Stimulated activated CD4-positive, alpha-beta T cell treated with anti-CD3 and anti-CD28 coated beads, Interleukin-1b, Interleukin-23, amount 100 ng/mL, for 24 hours (primary cell): ENCODE results near the gene CDK5.

Experiments used
- DNase-seq, 4 experiments: peaks; one replicate each; pipeline ENCODE4 v3.0.0-alpha.2; 2020; ENCODE audit warnings: low read depth in 4 of 4, low spot score in 1 of 4

The CDK5 gene

DNA sequence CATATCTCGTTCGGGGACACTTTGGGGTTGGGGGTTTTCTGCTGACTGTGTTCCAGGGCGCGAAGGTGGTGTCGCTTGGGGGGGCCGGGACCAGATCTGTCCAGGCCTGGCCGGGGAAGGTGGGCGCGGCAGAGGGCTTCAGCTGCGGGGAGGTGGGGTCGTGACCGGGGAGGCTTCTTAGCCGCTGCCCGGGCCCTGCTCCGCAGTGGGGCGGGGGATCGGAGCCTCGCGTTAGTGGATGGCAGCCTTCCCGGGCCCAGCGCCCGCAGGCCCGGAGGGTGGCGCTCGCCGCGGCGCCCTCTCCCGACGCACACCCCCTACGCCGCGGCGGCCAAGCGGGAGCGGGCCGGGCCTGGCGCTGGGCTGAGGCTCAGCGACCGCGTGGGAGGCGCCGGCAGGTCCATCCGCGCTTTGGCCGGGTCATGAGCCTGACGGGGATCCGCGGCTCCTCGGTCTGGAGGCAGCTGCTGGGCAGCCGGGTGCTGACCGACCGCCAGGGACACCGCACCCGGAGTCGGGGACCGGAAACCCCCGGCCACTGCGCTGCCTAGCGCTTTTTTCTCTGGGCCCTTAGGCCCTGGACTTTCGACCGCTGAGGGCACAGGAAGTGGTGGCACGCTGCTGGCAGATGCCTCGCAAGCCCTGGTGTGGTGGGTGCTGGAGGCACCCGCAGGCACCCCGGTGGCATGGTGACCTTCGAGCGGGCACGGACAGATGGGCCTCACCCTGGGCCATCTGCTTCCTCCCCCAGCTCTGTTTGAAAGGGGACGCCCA lies 29.7 kb upstream of the CDK5 start:
- DNase-seq, result no peak

DNA sequence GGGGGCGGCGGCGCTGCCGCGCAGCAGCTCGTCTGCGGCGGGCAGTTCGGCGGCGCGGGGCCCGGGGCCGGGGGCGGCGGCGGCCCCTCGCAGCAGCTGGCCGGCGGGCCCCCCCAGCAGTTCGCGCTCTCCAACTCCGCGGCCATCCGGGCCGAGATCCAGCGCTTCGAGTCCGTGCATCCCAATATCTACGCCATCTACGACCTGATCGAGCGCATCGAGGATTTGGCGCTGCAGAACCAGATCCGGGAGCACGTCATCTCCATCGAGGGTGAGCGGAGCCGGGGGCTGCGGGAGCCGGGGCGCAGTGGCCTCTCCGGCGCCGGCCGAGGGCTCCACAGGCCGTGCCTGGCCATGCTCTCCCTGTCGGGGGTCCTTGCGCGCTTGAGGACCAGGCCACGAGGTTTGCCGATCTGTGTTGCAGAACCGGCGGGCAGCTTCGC lies 29.1 kb upstream of the CDK5 start:
- no peak for DNase-seq

DNA sequence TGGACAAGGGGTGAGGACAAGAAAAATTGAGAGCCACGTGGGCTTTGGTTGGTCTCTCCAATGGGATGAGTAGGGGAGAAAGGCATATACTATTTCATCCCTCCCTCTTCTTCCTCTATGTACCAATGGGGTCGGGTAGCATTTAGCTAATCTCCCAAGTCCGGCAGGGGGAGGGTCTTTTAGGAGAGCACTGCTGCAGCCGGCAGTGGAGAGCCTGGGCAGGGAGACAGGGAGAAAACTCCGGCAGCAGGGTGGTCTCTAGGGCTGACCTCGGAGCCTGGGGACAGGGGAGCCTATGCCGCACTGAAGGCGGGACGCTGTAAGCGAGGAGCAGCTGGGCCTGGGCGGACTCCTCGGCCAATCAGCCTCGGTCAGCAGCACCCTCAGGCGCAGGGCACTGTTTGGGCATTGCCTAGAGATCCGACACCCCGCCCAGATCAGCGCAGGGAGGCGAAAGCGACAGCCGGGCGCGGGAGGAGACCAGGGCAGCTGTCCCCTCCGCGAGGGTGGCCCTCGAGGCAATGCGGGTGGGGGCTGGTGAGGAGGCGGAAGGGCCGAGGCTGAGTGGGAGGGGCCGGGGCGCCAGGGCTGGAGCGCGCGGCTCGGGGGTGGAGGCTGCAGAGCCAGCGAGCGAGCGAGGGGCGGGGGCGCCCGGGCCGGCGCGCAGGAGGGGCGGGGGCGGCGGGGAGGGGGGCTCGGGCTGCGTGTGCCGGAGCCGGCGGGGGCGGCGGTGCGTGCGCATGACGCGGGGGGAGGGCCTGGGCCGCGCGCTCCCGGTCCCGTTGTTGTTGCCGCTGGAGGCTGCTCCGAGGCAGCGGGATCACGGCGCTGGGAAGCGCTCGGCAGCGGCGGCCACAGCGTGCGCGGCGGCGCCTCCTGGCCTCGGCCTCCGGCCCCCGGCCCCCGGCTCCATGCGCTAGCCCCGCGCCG lies 28.3 kb upstream of the CDK5 start, which contains the start of gene AGAP3:
Gene AGAP3, plus strand, starts transcription at position 785 of the 930 bp plus-strand sequence. CDS start 267 bp downstream, outside the sequence.
- DNase-seq, result peak in 3 of 4 experiments; percentile 36 to 53 (median 44)

DNA sequence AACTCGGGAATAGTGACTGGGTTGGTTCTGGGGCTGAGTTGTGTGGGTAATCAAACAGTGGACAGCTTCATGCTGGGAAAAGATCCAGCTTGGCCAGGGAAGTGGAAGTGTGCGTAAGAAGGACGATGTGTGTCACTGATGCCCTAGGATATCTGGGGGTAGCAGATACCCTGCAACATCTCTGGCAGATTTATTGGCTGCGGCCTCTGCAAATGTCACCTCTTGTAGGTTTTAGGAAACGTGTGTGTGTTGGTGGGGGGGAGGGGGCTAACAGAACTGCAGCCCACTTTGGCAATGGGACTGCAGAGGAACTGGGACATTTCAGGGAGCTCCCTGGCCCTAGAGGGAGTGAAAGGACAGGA lies 27.6 kb upstream of the CDK5 start:
- no peak for DNase-seq

DNA sequence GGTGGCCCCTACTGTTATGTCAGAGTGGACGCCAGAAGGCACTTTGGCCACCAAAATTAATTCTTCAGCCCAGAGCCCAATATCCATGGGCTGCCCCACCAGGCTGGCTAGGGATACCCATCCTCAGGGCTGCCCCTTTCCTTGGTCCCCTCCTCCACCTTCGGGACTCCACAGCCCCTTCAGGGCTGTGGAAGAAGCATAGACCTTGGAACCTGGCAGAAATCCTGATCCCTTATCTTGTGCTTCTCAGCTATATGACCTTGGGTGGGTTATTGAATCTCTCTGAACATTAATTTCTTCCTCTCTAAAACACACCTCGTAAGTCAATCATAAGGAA lies 26.1 kb upstream of the CDK5 start:
- DNase-seq, result no peak

DNA sequence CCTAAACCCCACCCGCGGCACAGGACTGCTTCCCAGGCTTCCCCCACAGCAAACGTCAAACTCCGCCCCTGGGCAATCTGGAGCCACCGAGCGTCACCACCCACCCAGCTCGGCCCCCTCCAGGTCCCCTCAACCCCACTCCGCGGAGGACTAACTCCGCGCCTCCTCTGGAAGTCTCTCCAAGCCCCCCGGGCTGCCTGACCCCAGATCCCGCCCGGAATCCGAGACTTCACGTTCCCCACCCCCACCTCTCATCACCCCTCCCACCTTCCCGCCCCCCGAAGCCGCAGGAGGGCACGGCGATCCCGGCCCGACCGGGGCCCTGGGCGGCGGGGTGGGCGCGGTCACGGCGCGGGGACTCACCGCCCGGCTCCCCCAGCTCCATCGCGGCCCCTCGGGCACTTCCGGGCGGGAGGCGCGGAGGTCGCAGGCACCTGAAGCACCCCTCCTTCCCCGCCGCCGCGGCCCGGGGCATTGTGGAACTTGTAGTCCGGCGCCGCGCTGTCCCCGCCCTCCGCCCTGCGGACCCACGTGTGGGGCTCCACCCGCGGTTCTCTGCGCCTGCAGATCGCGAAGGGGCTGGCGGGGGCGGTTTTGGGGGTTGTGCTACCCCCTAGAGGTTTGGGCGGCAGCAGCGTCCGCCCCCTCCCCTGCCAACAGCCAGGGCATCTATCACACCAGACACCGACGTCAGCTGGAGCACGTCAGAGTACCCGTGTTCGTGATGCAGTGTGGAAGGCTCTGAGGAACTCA lies 25.6 kb upstream of the CDK5 start, which contains the start of gene TMUB1:
Gene TMUB1, minus strand, starts transcription at position 423 of the 753 bp plus-strand sequence. CDS start 930 bp downstream, outside the sequence.
- peak in 3 of 4 experiments; percentile 73 to 82 (median 79) for DNase-seq

DNA sequence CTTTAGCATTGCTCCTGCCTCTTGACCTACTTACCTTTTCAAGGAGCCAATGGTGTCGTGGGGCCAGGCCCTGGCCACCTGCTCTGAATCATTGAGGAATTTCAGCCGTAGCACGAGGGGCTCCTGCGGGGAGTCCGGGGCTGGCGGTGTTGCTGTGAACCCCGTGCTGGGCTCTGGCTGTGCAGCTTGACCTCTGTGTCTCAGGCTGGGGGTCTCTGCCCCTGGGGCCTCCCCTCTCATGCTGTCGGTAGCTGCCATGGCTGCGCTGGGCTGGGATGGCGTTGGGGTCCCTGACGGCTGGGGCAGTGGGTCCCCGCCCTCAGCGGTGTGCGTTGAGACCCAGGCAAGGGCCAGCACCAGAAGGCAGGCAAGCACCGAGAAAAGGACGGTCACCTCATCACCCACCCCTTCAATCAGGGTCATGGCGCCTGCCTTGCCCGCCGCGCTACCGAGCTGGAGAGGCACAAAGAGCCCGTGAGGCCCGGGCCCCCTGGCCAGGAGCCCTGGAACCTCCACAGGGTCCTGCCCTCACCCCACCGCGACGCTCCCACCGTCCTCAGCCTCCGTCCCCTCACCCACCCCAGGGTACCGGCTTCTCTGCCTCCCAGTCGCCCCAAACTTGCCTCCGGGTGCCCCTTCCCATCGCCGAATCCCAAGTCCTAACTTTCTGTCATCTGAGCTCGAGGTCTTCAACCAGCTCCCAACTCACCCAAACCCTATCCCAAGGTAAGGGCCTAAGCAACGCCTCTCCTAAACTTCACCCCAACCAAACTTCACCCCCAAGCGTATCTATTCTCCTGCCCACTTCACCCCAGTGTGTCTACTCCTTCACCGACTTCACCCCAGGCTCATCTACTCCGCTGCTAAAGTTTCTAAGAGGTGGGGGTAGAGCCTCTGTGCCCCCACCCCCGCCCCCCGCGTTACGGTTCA lies 24.7 kb upstream of the CDK5 start:
- no peak for DNase-seq

DNA sequence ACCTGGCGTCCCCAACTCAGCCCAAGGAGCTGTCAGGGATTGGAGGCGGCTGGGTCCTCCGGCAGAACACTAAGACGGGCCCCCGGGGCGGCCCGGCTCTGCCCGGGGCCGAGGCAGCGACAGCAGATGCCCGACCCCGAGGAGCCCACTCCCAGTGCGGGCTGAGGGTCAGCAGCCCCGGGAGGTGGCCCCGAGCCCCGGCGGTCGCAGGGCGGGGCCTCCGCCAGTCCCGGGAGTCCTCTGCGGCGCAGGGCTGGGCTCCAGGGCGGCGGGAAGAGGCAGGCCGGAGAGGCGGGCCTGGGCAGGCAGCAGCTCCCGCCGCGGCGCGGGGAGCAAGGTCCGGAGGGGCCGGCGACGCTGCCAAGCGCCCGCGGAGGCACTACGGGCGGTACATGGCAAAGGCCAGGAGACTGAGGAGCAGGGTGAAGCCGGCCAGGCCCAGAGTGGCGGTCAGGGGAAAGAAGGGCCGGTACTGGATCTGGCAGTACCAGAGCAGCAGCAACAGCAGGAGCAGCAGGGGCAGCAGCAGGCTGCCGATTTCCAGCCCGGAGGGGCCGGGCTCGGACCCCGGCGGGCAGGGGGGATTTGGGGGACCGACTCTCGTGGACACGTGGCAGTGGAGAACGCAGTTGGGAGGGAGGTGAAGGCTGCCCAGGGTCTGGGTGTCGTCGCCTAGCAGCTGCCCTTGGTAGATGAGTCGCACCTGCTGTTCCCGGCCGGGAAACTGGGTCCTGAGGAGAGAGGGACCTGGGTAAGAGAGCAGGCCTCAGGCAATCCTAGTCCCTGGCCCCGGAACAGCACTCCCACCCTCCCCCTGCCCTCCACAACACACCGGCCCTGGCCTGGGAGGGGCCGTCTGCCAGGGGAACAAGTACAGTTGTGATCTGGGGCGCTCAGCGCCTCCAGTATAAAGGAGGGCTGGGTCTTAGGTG lies 23.7 kb upstream of the CDK5 start:
- DNase-seq, result no peak

DNA sequence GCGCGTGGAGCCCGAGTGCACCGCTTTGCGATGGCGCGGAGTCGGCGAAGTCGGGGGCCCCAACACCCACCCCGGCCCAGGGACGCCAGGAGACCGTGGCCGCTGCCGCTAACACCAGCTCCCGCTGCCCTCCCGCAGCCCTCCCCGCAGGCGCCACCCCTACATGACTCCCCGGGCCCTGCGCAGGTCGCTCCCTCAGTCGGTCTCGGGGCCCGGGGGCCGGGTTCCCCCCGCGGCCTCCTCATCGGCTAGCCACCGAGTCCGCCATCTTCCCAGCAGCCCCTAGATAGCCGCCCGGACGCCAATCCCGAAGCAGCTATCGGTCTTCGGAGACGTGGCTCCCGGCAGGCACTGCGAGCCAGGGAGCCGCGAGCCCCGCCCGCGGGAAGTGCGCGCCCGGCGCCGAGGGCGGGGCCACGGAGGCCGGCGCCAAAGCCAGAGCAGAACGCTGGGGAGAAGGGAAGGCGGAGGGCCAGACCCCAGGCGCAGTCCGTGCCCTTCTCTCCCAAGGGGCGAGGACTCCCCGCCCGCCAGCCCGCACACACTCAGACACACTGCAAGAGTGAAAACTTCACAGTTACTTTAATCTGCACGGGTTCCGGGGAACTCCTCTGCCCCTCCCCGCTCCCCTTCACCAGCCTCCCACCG lies 22.9 kb upstream of the CDK5 start, which contains the start of gene FASTK:
Gene FASTK, minus strand, starts transcription at position 288 of the 648 bp plus-strand sequence. Its CDS starts 43 bp downstream, at position 245.
- DNase-seq, result peak; percentile 62 to 84 (median 72)

DNA sequence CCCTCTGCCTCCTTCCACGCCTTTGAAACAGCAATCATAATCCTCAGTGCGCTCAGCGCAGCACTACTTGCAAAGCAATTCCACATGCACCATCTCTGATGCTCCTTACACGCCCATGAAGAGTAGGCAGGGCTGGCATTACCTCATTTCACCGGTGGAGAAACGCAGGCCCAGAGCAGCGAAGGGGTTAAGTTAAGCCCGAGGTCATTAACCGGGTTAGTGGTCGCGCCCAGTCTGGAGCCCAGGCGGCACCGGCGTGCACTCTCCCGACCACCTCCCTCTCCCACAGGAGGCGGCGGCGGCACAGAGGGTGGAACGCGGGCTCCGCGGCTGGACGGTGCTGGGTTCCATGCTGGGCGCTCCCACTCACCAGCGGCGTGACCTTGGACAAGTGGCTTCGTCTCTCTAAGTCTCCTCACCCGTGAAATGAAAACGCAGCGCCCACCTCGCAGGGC lies 22.4 kb upstream of the CDK5 start:
- no peak for DNase-seq

DNA sequence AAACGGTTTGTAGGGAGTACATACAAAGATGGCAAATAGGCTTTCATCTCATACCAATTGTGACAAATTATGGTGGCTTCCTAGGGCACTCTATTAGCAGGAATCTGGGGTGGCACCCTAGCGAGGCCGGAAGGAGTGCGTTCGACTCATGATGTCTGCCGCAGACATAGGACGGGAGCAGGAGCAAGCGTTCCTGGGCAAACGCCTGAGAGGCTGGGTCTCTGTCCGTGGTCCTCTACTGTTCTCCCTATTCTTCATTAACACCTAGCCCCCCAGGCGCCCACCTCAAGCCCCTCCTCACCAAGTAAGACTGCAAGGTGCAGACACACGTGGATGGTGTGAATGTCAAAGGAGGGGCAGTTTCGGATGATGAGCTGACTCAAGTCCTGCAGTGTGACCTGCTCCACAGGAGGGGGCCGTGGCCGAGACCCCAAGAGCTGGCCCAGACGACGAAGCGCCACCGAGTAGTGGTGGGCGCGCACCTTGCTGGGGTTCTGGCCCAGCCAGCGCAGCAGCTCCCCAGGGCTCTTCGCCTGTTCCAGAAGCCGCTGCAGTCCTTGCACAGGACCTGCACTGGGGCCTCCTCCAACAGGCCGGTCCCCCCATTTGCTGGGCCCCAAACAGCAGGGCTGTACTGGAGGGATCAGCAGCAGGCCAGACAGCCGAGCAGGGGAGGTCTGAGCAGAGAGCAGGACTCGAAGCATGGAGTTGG lies 21.7 kb upstream of the CDK5 start:
- DNase-seq, result no peak

DNA sequence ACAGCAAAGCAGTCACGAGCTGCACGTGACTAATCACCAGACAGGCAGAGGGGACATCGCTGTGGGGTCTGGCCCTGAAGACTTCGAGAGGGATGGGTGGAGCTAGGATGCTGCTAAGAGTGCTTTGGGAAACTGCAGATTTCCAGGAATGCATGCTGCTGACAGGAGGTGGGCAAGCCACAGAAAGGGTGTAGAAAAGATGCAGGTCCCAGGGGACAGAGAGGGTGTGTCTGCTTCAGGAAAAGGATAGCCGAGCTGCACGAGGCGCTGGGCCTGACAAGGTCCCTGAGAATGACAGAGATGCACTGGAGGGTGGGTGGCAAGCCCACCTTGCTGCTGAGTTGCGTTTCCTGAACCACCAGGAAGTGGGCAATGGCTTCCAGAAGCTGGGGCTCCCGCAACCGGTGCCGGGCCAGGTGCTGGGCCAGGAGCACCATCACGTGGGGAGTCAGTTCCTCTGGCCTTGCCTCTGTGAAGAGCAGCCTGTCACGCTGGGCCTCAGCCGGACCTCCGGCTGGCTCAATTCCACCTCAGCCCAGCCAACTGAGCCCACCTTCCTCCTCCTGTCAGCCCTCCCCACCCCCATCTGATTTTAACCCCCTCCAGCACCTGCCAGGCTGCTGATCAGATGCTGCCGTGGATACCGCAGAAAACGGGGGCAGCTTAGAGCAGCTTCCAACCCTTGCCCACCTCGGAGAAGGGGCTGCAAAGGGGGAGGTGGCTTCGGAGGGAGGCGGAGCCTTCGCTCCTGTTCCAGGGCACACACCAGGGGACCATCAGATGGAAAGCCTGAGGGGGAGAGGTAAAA lies 20.7 kb upstream of the CDK5 start:
- DNase-seq, result no peak

DNA sequence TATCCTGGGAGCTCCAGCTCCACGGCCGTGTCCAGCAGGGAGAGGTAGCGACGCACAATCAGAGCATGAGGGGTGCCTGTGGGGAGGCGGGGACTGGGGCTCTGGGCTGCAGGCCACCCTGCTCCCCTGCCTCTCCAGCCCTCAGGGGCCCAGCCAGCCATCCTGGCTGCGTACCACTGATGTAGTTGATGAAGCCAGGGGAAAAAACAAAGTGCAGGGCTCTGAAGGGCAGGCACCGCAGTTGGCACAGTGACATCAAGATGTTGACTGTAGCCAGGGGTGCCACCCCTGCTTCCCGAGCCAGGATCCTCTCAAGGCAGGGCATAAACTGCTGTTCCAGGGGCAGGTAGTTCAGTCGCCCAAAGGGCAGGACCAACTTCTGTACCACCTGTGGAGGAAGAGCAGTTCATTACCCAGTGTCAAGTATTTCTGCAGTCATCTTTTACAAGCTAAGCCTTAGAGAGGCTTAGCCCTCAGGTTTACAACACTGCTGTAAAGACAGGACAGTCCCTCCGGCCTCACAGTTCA lies 20.1 kb upstream of the CDK5 start:
- no peak for DNase-seq

DNA sequence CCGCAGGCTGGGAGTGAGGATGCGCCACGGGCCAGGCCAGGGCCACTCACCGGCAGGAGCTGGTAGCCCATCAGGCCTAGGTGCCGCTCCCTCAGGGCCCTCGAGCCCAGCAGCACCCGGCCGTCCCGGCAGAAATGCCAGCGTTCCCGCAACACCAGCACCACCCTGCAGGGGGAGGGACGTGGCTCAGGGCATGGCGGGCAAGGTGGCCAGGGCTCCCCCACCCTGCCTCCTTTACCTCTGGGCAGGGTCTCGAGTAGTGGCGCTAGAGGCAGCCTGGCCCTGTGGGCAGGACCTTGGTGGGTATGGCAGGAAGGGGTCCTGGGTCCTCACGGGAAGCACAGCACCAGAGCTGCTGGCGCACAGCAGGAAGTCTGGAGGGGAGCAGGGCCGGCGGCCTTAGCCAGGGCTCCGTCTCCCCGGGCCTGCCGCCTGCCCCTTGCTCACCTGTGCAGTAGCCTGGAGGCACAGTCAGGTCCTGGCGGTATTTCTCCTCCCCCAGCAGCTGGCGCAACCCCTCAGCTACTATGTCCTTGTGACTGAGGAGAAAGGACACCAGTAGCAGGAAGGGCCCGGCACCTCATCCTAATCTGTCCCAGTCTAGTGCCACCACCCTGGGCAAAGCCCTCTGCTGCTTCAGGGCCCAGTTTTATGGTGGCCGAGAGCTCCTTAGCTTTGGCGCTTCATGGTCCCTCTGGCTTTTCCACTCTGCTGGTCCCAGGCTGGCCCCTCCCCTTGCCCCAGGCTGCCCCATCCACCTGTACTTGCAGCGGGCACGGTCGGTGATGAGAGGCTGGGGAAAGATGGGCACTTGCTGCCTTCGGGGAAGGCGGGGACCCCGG lies 19.4 kb upstream of the CDK5 start:
- no peak for DNase-seq

DNA sequence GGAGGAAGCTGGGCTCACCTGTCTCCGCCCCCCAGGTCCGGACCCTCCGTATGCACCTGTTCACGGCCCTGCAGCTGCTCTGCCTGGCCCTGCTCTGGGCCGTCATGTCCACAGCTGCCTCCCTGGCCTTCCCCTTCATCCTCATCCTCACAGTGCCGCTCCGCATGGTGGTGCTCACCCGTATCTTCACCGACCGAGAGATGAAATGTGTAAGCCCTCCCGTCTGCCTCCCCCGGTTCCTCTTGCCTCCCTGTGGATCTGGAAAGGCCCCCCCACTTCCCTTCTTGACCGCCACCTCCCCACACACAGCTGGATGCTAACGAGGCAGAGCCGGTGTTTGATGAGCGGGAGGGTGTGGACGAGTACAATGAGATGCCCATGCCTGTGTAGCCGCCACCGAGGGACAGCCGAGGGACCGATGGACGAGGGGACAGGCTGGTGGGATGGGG lies 18.3 kb upstream of the CDK5 start:
- DNase-seq, result no peak

DNA sequence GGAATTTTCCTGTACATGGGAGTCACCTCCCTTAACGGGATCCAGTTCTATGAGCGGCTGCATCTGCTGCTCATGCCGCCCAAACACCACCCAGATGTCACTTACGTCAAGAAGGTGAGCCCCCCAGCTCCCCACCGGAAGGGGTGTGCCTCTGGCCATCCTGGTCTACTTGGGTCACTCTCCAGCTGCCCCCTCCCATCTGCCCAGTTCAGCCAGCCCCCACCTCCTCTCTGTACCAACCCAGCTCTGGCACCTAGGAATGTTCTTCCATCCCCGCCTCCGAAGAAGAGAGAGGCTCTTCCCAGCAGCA lies 17.9 kb upstream of the CDK5 start:
- no peak for DNase-seq
